D721Med (cell line): ENCODE results near the gene NTRK3.

Source experiments
- DNase-seq: peaks from one replicate; pipeline ENCODE4 v3.0.0; 2011; ENCODE audit warnings: low spot score; ENCODE audit not compliant: insufficient read length
- FAIRE-seq: peaks from 2 replicates; lab custom pipeline; 2011; peaks lifted over from hg19 to GRCh38; lab: Jason Lieb, UNC
- CTCF ChIP-seq: IDR thresholded peaks from 2 replicates; pipeline ENCODE4 v1.5.1; 2012; ENCODE audit warnings: mild to moderate bottlenecking, control low read depth; ENCODE audit not compliant: insufficient read depth; ENCODE audit errors: missing control alignments

Gene NTRK3

GRCh38 chr15:88031461-88031860, 225.1 kb downstream of the NTRK3 start:
- DNase-seq (no peak), FAIRE-seq (no peak)
- TF ChIP-seq CTCF = no peak

GRCh38 chr15:88029696-88030095, 226.8 kb downstream of the NTRK3 start:
- no peak for FAIRE-seq
- DNase-seq = no peak
- TF ChIP-seq CTCF = no peak

GRCh38 chr15:88028024-88028423, 228.5 kb downstream of the NTRK3 start:
- no peak for TF ChIP-seq CTCF
- no peak for DNase-seq
- FAIRE-seq = no peak

- no peak for TF ChIP-seq CTCF
- no peak for DNase-seq
- no peak for FAIRE-seq
These were observed 232.6 kb downstream of the NTRK3 start for GRCh38 chr15:88023914-88024313.

- FAIRE-seq = no peak
- DNase-seq = no peak
- no peak for TF ChIP-seq CTCF
These were observed 233.8 kb downstream of the NTRK3 start for GRCh38 chr15:88022716-88023115.

GRCh38 chr15:88021601-88022000, 234.9 kb downstream of the NTRK3 start:
- no peak for TF ChIP-seq CTCF
- DNase-seq = no peak
- FAIRE-seq = no peak

GRCh38 chr15:88020806-88021205, 235.7 kb downstream of the NTRK3 start:
- FAIRE-seq (no peak), DNase-seq (no peak)
- no peak for TF ChIP-seq CTCF
